IgD-negative memory B cell (primary cell): Measurements from ENCODE around the gene CEP57L1. TPM values are rescaled to one million over a fixed set of nuclear protein-coding genes. Genes with fewer than 3 reads are reported as not detected.
"Not testable (repeated sequence)": the region's sequence is repeated elsewhere in the genome, so short reads cannot be mapped to it uniquely, and the experiment has no call there.

Experiments
- H3K27ac Mint-ChIP-seq, 3 donors: one replicate each; pipeline ENCODE4 v1.8.0; 2020 to 2022; ENCODE audit warnings: mild to moderate bottlenecking in 3 of 3, mixed read lengths in 3 of 3, moderate library complexity in 1 of 3
- H3K27me3 Mint-ChIP-seq: one replicate; pipeline ENCODE4 v1.8.0; 2021; ENCODE audit warnings: mixed read lengths
- H3K36me3 Mint-ChIP-seq: one replicate; pipeline ENCODE4 v1.8.0; 2020; ENCODE audit warnings: mild to moderate bottlenecking, mixed read lengths
- H3K4me1 Mint-ChIP-seq, 3 donors: one replicate each; pipeline ENCODE4 v1.8.0; 2020 to 2022; ENCODE audit warnings: mixed read lengths in 3 of 3, mild to moderate bottlenecking in 1 of 3
- H3K4me3 Mint-ChIP-seq, 4 donors: one replicate each; pipeline ENCODE4 v1.8.0; 2020 to 2022; ENCODE audit warnings: mild to moderate bottlenecking in 4 of 4, mixed read lengths in 4 of 4, moderate library complexity in 3 of 4
- H3K9me3 Mint-ChIP-seq, 3 donors: one replicate each; pipeline ENCODE4 v1.8.0; 2020 to 2021; ENCODE audit warnings: mixed read lengths in 3 of 3, mild to moderate bottlenecking in 1 of 3
- polyA plus RNA-seq: library from polyadenylated mRNA; unstranded; fragments of 300-500 nt; fragmentation: Illumina TruSeq; gene quantifications from one replicate; pipeline ENCODE4 v1.2.3, GENCODE V29; 2021

Gene CEP57L1
- polyA plus RNA-seq, 1 donor from 2014 or later: 4.9 TPM

DNA sequence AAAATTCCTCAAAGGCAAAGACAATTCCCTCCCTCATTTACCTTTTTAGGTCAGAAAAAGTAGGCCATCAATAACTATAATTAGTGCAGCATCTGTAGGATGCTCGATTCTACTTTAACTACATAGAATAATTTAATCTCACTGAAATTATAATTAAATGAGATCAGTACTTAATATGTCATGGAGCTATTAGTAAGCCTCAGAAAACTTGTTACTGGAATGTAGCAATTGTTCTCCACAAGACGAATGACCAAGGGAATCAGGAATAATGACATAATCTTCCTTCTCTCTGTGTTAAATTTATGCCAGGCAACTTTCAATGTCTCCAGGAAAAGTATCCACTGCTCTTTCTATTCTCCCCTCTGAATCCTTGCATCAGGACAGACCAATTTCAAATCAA, 34.7 kb upstream of the CEP57L1 start:
- Mint-ChIP-seq H3K4me3 (no peak overlapping the region), H3K9me3 (no peaks in the 10 kb centered on the region), H3K36me3 (no peaks in the 10 kb centered on the region), H3K27ac (peak overlapping the region in 1 of 3 donors; percentile 20), H3K4me1 (peaks cover 9 to 14% (median 14%) of the 10 kb centered on the region in 3 donors), H3K27me3 (no peaks in the 10 kb centered on the region)

DNA sequence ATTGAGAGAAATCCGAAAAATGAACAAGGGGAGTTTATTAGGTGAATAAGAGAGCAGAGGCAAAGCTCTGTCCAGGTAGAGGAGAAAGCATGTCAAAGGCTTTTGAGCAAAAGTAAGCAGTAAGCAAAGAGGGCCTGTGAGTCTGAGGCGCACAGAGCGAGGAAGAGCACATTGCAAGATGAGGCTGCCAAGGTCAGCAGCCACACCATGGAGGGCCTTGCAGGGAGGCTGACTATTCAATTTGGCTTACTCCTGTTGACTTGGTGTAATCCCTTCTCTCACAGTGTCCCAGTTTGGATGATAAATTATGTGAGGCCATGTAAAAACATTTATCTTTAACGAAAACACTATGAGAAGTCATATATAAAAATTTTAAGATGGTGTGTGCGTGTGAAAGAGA, 33.1 kb upstream of the CEP57L1 start:
- Mint-ChIP-seq H3K27ac (no peak overlapping the region), H3K9me3 (no peaks in the 10 kb centered on the region), H3K27me3 (no peaks in the 10 kb centered on the region), H3K36me3 (no peaks in the 10 kb centered on the region), H3K4me3 (no peak overlapping the region), H3K4me1 (peaks cover 9 to 14% (median 14%) of the 10 kb centered on the region in 3 donors)

- H3K27ac Mint-ChIP-seq: no peak overlapping the region
- no peaks in the 10 kb centered on the region for H3K27me3 Mint-ChIP-seq
- H3K9me3 Mint-ChIP-seq: no peaks in the 10 kb centered on the region
- H3K36me3 Mint-ChIP-seq: no peaks in the 10 kb centered on the region
- peaks cover 9 to 17% (median 10%) of the 10 kb centered on the region in 3 donors for H3K4me1 Mint-ChIP-seq
- no peak overlapping the region for H3K4me3 Mint-ChIP-seq
Observed at GRCh38 chr6:109062767-109063352, 32.4 kb upstream of the CEP57L1 start.

GRCh38 chr6:109069746-109070145, 25.6 kb upstream of the CEP57L1 start:
- Mint-ChIP-seq H3K36me3 (no peaks in the 10 kb centered on the region), H3K27me3 (no peaks in the 10 kb centered on the region), H3K27ac (no peak overlapping the region), H3K4me1 (peaks cover 4 to 6% (median 5%) of the 10 kb centered on the region in 3 donors), H3K9me3 (no peaks in the 10 kb centered on the region), H3K4me3 (no peak overlapping the region)

GRCh38 chr6:109071125-109071917, 24.0 kb upstream of the CEP57L1 start:
- peaks cover 4 to 6% (median 5%) of the 10 kb centered on the region in 3 donors for H3K4me1 Mint-ChIP-seq
- no peaks in the 10 kb centered on the region for H3K9me3 Mint-ChIP-seq
- H3K27ac Mint-ChIP-seq: peak overlapping the region in 1 of 3 donors; percentile 94
- peak overlapping the region in 1 of 4 donors; percentile 58 for H3K4me3 Mint-ChIP-seq
- H3K27me3 Mint-ChIP-seq: no peaks in the 10 kb centered on the region
- H3K36me3 Mint-ChIP-seq: no peaks in the 10 kb centered on the region

- peaks cover 4 to 5% (median 4%) of the 10 kb centered on the region in 3 donors for H3K4me1 Mint-ChIP-seq
- H3K27me3 Mint-ChIP-seq: no peaks in the 10 kb centered on the region
- no peak overlapping the region for H3K27ac Mint-ChIP-seq
- H3K9me3 Mint-ChIP-seq: no peaks in the 10 kb centered on the region
- H3K36me3 Mint-ChIP-seq: no peaks in the 10 kb centered on the region
- no peak overlapping the region for H3K4me3 Mint-ChIP-seq
Observed at GRCh38 chr6:109073344-109074132, 21.8 kb upstream of the CEP57L1 start.

- no peaks in the 10 kb centered on the region for H3K9me3 Mint-ChIP-seq
- no peak overlapping the region for H3K4me3 Mint-ChIP-seq
- no peaks in the 10 kb centered on the region for H3K27me3 Mint-ChIP-seq
- no peaks in the 10 kb centered on the region for H3K36me3 Mint-ChIP-seq
- peaks cover 4 to 5% (median 4%) of the 10 kb centered on the region in 3 donors for H3K4me1 Mint-ChIP-seq
- no peak overlapping the region for H3K27ac Mint-ChIP-seq
Observed at GRCh38 chr6:109074133-109074415, 21.2 kb upstream of the CEP57L1 start.

DNA sequence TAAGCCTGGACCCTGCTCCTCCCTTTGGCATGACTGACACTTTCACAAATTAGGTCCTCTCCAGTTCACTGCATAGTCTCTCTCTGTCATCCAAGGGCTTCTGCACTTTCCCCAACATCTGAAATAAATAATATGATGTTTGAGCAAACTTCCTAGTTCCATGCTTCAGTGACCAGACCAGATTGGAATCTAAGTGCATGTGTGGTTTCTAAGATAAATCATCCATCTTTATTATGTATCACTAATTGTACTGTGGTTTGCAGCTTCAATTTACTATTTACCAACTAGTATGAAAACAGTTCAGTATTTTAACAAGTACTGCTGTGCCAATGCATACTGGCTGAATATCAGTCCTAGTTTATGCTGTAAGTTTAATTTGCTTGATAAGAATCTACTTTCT, 19.4 kb upstream of the CEP57L1 start:
- peaks cover 1% of the 10 kb centered on the region for H3K36me3 Mint-ChIP-seq
- peaks cover 4 to 5% (median 4%) of the 10 kb centered on the region in 3 donors for H3K4me1 Mint-ChIP-seq
- H3K9me3 Mint-ChIP-seq: no peaks in the 10 kb centered on the region
- H3K27ac Mint-ChIP-seq: no peak overlapping the region
- no peak overlapping the region for H3K4me3 Mint-ChIP-seq
- no peaks in the 10 kb centered on the region for H3K27me3 Mint-ChIP-seq

DNA sequence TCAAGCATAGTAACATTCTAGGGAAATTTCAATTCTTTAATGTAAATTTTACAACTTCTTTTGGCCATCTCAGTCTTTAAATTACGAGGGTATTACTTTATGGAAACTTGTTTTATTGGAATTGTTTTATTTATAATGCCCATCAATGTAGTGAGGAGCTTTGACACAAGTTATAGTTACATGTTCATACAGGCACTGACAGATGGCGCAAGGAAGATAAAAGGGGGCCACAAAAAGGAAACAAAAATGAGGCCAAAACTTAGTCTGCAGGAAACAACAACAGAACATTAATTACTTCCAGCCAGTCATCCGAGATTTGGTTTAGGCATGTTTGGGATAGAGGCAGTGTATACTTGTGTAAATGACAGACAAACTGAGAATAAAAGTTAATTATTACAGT, 18.9 kb upstream of the CEP57L1 start:
- H3K9me3 Mint-ChIP-seq: no peaks in the 10 kb centered on the region
- peaks cover 4 to 5% (median 4%) of the 10 kb centered on the region in 3 donors for H3K4me1 Mint-ChIP-seq
- H3K4me3 Mint-ChIP-seq: no peak overlapping the region
- H3K36me3 Mint-ChIP-seq: peaks cover 1% of the 10 kb centered on the region
- H3K27me3 Mint-ChIP-seq: no peaks in the 10 kb centered on the region
- no peak overlapping the region for H3K27ac Mint-ChIP-seq

- no peak overlapping the region for H3K27ac Mint-ChIP-seq
- H3K36me3 Mint-ChIP-seq: peaks cover 1% of the 10 kb centered on the region
- no peak overlapping the region for H3K4me3 Mint-ChIP-seq
- peaks cover 0 to 2% (median 1%) of the 10 kb centered on the region in 3 donors for H3K4me1 Mint-ChIP-seq
- no peaks in the 10 kb centered on the region for H3K9me3 Mint-ChIP-seq
- no peaks in the 10 kb centered on the region for H3K27me3 Mint-ChIP-seq
Observed at GRCh38 chr6:109079981-109080380, 15.3 kb upstream of the CEP57L1 start.

- Mint-ChIP-seq H3K9me3 (no peaks in the 10 kb centered on the region), H3K4me1 (peaks cover 0 to 2% (median 1%) of the 10 kb centered on the region in 3 donors), H3K27me3 (no peaks in the 10 kb centered on the region), H3K27ac (peak overlapping the region in 1 of 3 donors; percentile 35), H3K36me3 (peaks cover 1% of the 10 kb centered on the region), H3K4me3 (no peak overlapping the region)
Observed at GRCh38 chr6:109081026-109081425, 14.3 kb upstream of the CEP57L1 start.

GRCh38 chr6:109081516-109082187, 13.7 kb upstream of the CEP57L1 start:
- H3K4me3 Mint-ChIP-seq: no peak overlapping the region
- H3K9me3 Mint-ChIP-seq: no peaks in the 10 kb centered on the region

GRCh38 chr6:109082188-109082577, 13.1 kb upstream of the CEP57L1 start:
- Mint-ChIP-seq H3K9me3 (no peaks in the 10 kb centered on the region), H3K36me3 (peaks cover 1% of the 10 kb centered on the region), H3K4me3 (no peak overlapping the region), H3K4me1 (peaks cover 0 to 4% (median 2%) of the 10 kb centered on the region in 3 donors), H3K27ac (no peak overlapping the region), H3K27me3 (no peaks in the 10 kb centered on the region)

More at GRCh38 chr6:109081516-109082187, 13.7 kb upstream of the CEP57L1 start:
- Mint-ChIP-seq H3K4me1 (peaks cover 0 to 2% (median 1%) of the 10 kb centered on the region in 3 donors), H3K27me3 (no peaks in the 10 kb centered on the region), H3K27ac (no peak overlapping the region), H3K36me3 (peaks cover 1% of the 10 kb centered on the region)

- H3K27me3 Mint-ChIP-seq: no peaks in the 10 kb centered on the region
- peaks cover 0 to 9% (median 6%) of the 10 kb centered on the region in 3 donors for H3K4me1 Mint-ChIP-seq
- H3K36me3 Mint-ChIP-seq: peaks cover 1% of the 10 kb centered on the region
- no peak overlapping the region for H3K4me3 Mint-ChIP-seq
- H3K27ac Mint-ChIP-seq: no peak overlapping the region
- H3K9me3 Mint-ChIP-seq: no peaks in the 10 kb centered on the region
Observed at GRCh38 chr6:109083657-109084056, 11.7 kb upstream of the CEP57L1 start.

DNA sequence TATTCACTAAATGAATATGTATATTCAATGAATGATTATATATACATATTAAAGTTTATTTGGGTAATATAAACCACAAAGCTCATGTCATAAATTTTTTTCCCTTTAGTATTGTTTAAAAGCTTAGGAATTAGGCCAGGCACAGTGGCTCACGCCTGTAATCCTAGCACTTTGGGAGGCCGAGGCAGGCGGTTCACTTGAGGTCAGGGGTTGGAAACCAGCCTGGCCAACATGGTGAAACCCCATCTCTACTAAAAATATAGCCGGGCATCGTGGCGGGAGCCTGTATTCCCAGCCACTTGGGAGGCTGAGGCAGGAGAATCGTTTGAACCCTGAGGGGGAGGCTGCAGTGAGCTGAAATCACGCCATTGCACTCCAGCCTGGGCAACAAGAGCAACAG, 11.2 kb upstream of the CEP57L1 start:
- not testable (repeated sequence) for H3K27ac Mint-ChIP-seq, H3K4me3 Mint-ChIP-seq, H3K36me3 Mint-ChIP-seq, H3K9me3 Mint-ChIP-seq, H3K27me3 Mint-ChIP-seq
- peaks cover 0 to 14% (median 6%) of the 10 kb centered on the region in 3 donors for H3K4me1 Mint-ChIP-seq
